ENCODE data around the gene PNMA5.
A peak's percentile ranks its signal among the peaks of the same experiment; 100 is the strongest.
"Not testable (repeated sequence)": the region's sequence is repeated elsewhere in the genome, so short reads cannot be mapped to it uniquely, and the experiment has no call there.

The PNMA5 gene

DNA sequence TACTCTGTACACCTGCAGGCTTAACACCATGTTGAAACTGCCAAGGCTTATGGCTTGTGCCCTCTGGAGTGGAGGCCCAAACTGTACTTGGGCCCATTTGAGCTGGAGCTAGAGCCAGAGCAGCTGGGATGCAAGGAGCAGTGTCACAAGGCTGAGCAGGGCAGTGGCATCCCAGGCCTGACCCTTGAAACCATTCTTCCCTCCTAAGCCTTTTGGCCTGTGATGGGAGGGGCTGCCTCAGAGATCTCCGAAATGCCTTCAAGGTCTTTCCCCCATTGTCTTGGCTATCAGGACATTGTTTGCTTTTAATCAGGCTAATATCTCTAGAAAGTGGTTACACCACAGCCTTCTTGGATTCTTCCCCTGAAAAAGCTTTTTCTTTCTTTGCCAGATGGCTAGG lies 10.9 kb upstream of the PNMA5 start:
- TF ChIP-seq Cebpa-rat (IDR thresholded peaks at IDR 0.05) = no peak

DNA sequence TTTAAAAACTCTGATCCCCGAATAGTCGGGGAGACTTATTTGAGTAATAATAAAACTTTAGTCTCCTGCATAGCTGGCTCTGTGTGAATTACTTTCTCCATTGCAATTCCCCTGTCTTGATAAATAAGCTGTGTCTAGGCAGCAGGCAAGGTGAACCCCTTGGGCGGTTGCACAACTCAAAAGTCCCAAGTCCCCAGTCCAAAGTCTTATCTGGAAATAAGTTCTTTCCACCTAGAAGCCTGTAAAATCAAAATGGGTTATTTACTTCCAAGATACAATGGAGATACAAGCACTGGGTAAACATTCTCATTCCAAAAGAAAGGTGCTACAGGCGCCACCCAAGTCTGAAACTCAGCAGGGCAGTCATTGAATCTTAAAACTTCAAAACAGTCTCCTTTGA lies 10.1 kb upstream of the PNMA5 start:
- no peaks in the 10 kb centered on the region for H3K36me3 ChIP-seq

More for the DNA sequence above, 10.9 kb upstream of the PNMA5 start:
- H3K36me3 ChIP-seq = no peaks in the 10 kb centered on the region
- peaks cover 78 to 100% (median 99%) of the 10 kb centered on the region in 11 experiments for H3K27me3 ChIP-seq
- no peak overlapping the region for H3K27ac ChIP-seq
- H3K9ac ChIP-seq = no peak overlapping the region
- H3K4me3 ChIP-seq = no peak overlapping the region
- H3K4me2 ChIP-seq = no peak overlapping the region
- H3K9me3 ChIP-seq (replicated peaks in 1 of 11) = peaks cover 8 to 76% (median 47%) of the 10 kb centered on the region in 11 experiments
- H3K4me1 ChIP-seq = no peaks in the 10 kb centered on the region
- no peaks in the 10 kb centered on the region for H4K20me1 ChIP-seq

DNA sequence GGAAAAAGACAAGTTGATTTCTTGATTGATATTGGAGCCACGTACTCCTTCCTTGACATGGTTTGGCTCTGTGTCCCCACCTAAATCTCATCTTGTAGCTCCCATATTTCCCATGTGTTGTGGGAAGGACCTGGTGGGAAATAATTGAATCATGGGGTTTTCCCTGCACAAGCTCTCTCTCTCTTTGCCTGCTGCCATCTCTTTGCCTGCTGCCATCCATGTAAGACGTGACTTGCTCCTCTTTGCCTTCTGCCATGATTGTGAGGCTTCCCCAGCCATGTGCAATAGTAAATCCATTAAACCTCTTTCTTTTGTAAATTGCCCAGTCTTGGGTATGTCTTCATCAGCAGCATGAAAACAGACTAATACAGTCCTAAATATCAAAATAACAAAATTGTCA lies 8.3 kb upstream of the PNMA5 start:
- H3K9ac ChIP-seq, H4K20me1 ChIP-seq, H3K36me3 ChIP-seq, H3K4me1 ChIP-seq, H3K4me3 ChIP-seq, H3K27ac ChIP-seq, H3K4me2 ChIP-seq: not testable (repeated sequence)
- Histone ChIP-seq H3K9me3 (replicated peaks in 1 of 11) (peaks cover 8 to 61% (median 38%) of the 10 kb centered on the region in 11 experiments), H3K27me3 (peaks cover 62 to 93% (median 92%) of the 10 kb centered on the region in 11 experiments)

More for the DNA sequence above, 10.1 kb upstream of the PNMA5 start:
- no peak overlapping the region for H3K4me3 ChIP-seq
- no peak overlapping the region for H3K9ac ChIP-seq
- H3K9me3 ChIP-seq (replicated peaks in 1 of 11) = peaks cover 8 to 76% (median 47%) of the 10 kb centered on the region in 11 experiments
- no peaks in the 10 kb centered on the region for H4K20me1 ChIP-seq
- peaks cover 78 to 100% (median 99%) of the 10 kb centered on the region in 11 experiments for H3K27me3 ChIP-seq
- H3K4me2 ChIP-seq = no peak overlapping the region
- H3K27ac ChIP-seq = no peak overlapping the region
- H3K4me1 ChIP-seq = no peaks in the 10 kb centered on the region
- TF ChIP-seq Cebpa-rat (IDR thresholded peaks at IDR 0.05) = no peak

DNA sequence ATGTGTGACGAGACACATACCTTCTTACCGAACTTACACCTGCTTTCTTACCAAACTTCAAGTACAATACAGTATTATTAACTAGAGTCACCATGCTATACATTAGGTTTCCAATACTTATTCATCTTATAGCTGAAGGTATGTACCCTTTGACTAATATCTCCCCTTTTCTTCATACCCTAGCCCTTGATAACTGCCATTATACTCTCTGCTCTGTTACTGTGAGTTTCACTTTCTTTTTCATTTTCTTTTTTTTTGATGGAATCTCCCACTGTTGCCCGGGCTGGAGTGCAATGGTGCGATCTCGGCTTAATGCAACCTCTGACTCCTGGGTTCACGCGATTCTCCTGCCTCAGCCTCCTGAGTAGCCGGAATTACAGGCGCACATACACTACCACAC lies 3.4 kb upstream of the PNMA5 start:
- peaks cover 0 to under 1% (median 0%) of the 10 kb centered on the region in 10 experiments; a peak in 1 of 20 replicates for H3K4me1 ChIP-seq
- no peaks in the 10 kb centered on the region for H3K36me3 ChIP-seq
- H3K27ac ChIP-seq = no peak overlapping the region
- no peak overlapping the region for H3K9ac ChIP-seq
- peaks cover 52 to 77% (median 64%) of the 10 kb centered on the region in 11 experiments for H3K27me3 ChIP-seq
- H3K4me2 ChIP-seq = no peak overlapping the region
- TF ChIP-seq Cebpa-rat (IDR thresholded peaks at IDR 0.05) = no peak
- peaks cover 8 to 32% (median 18%) of the 10 kb centered on the region in 11 experiments for H3K9me3 ChIP-seq (replicated peaks in 1 of 11)
- H4K20me1 ChIP-seq = no peaks in the 10 kb centered on the region; a peak in 1 of 22 replicates
- no peak overlapping the region for H3K4me3 ChIP-seq

DNA sequence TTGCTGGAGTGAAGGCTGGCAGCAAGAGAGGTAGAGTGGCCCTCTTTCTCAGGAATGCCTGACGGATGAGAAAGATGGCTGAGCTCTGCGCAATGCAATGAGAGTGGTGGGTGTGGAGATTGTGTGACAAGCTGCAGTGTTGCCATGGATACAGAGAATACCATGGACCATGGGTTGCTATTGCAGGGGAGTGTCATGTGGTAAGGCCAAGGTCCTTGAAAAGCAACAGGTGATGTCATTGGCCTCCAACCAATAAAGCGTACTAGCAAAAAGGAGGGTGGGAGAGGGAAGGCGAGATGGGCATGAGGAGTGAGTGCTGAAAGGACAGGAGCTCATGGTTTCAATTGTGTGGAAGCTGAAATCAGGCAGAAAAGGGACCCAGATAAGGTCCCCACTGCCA lies 1.8 kb downstream of the PNMA5 start:
- Histone ChIP-seq H3K27ac (no peak overlapping the region), H3K36me3 (no peaks in the 10 kb centered on the region), H3K27me3 (peaks cover 54 to 79% (median 68%) of the 10 kb centered on the region in 11 experiments), H3K4me2 (peak overlapping the region in 2 of 11 experiments; percentile 3 to 14; a peak in 2 of 22 replicates), H4K20me1 (peaks cover 0 to 7% (median 0%) of the 10 kb centered on the region in 11 experiments; a peak in 3 of 22 replicates), H3K9me3 (replicated peaks in 1 of 11) (peaks cover 0 to 17% (median 5%) of the 10 kb centered on the region in 11 experiments; a peak in 5 of 22 replicates), H3K4me1 (peaks cover 0 to 45% (median 23%) of the 10 kb centered on the region in 10 experiments; a peak in 17 of 20 replicates), H3K9ac (no peak overlapping the region), H3K4me3 (no peak overlapping the region)
- no peak for TF ChIP-seq Cebpa-rat (IDR thresholded peaks at IDR 0.05)

DNA sequence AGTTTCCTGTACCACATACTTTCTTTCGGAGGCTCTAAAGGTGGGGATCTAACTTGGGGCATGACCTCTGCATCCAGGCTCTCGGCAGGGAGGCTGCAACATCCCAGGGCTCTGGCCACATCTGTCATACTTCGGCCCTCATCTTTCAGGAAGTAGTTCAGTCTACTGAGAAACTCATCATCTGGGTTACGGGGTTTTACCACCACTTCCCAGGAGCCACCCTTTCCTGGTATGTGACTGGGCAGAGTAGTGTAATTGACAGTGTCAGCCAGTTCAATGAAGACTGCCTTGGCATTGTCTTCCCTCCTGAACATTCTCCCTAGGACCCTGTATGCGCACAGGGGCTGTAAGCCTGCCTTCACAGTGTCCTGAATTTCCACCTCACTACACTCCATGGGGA lies 2.8 kb downstream of the PNMA5 start:
- Histone ChIP-seq H3K9ac (no peak overlapping the region), H3K4me2 (peak overlapping the region in 5 of 11 experiments; percentile 1 to 79 (median 77); a peak in 8 of 22 replicates), H3K4me3 (no peak overlapping the region), H3K27me3 (peaks cover 48 to 71% (median 58%) of the 10 kb centered on the region in 11 experiments), H4K20me1 (peaks cover 0 to 7% (median 0%) of the 10 kb centered on the region in 11 experiments; a peak in 3 of 22 replicates), H3K4me1 (peaks cover 0 to 45% (median 23%) of the 10 kb centered on the region in 10 experiments; a peak in 17 of 20 replicates), H3K27ac (no peak overlapping the region), H3K9me3 (replicated peaks in 1 of 11) (peaks cover 0 to 17% (median 5%) of the 10 kb centered on the region in 11 experiments; a peak in 5 of 22 replicates), H3K36me3 (no peaks in the 10 kb centered on the region)
- TF ChIP-seq Cebpa-rat (IDR thresholded peaks at IDR 0.05) = no peak

DNA sequence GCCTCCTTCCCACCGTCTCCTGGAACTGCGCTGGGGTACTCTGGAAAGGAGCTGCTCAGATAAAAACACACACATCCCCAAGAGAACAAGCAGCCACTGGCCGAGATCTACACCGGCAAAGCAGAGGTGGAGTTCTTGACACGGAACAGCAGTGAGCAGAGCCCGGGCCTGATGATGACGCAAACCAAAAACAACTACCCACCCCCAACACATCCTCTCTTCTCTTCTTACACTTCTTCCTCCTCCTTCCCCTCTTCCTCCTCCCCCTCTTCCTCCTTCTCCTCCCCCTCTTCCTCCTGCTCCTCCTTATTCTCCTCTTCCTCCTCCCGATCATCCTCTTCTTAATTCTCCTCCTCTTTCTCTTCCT lies 4.6 kb downstream of the PNMA5 start:
- Histone ChIP-seq H3K36me3 (no peaks in the 10 kb centered on the region), H3K9me3 (replicated peaks in 1 of 11) (peaks cover 0 to 12% (median 4%) of the 10 kb centered on the region in 11 experiments; a peak in 5 of 22 replicates), H4K20me1 (peaks cover 0 to 7% (median 0%) of the 10 kb centered on the region in 11 experiments; a peak in 3 of 22 replicates), H3K4me1 (peaks cover 0 to 45% (median 23%) of the 10 kb centered on the region in 10 experiments; a peak in 17 of 20 replicates), H3K27me3 (peaks cover 42 to 54% (median 49%) of the 10 kb centered on the region in 11 experiments), H3K9ac (peak overlapping the region in 2 of 11 experiments; percentile 18 to 26; a peak in 3 of 22 replicates), H3K4me3 (no peak overlapping the region; a peak in 1 of 20 replicates), H3K4me2 (peak overlapping the region in 10 of 11 experiments; percentile 21 to 79 (median 68); a peak in 19 of 22 replicates), H3K27ac (peak overlapping the region in 9 of 11 experiments; percentile 23 to 58 (median 50); a peak in 17 of 22 replicates)
- TF ChIP-seq Cebpa-rat (IDR thresholded peaks at IDR 0.05) = no peak; a peak in 1 of 22 replicates

DNA sequence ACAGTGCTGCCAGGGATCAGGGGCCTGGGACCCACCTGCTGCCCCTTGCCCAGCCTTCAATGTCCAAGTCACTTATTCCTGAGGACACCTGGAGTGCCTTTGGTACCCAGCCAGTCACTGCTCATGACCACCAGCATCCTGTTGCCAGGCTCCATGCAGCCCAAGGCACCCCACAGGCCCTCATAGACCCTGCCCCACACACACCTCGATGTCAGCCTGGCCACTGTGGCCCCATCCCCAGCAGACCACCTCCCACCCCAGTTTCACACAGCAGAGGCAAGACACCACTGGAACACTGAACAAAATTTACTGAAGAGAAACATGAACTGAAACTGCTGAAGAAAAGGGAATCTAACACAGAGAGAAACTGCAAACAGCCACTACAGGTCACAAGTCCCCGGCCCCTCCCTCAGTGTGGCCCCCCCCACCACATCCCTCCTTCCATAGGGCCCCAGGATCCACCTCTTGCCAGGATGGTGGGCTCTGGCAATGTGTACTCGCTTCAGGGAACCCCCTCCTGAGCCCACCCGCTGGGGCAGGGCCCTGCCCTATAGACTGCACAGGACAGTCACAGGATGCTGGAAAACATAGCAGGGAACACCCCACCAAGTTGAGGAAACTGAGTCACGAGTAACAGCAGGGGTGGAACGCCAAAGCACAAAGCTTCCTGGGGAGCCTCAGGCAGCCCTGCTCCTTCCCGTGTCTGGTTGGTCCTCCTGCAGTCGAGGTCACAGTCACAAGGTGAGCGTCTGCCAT lies 5.2 kb downstream of the PNMA5 start:
- Histone ChIP-seq H3K27ac (peak overlapping the region in 9 of 11 experiments; percentile 23 to 58 (median 50); a peak in 16 of 22 replicates), H3K4me2 (peak overlapping the region in 10 of 11 experiments; percentile 21 to 79 (median 68); a peak in 19 of 22 replicates), H3K4me3 (no peak overlapping the region; a peak in 1 of 20 replicates), H3K4me1 (peaks cover 0 to 45% (median 23%) of the 10 kb centered on the region in 10 experiments; a peak in 17 of 20 replicates), H3K9ac (peak overlapping the region in 3 of 11 experiments; percentile 18 to 26 (median 19); a peak in 5 of 22 replicates), H3K9me3 (replicated peaks in 1 of 11) (peaks cover 0 to 7% (median 0%) of the 10 kb centered on the region in 11 experiments; a peak in 4 of 22 replicates), H4K20me1 (peaks cover 0 to 7% (median 0%) of the 10 kb centered on the region in 11 experiments; a peak in 3 of 22 replicates), H3K27me3 (peaks cover 42 to 51% (median 49%) of the 10 kb centered on the region in 11 experiments), H3K36me3 (no peaks in the 10 kb centered on the region)
- no peak for TF ChIP-seq Cebpa-rat (IDR thresholded peaks at IDR 0.05)

DNA sequence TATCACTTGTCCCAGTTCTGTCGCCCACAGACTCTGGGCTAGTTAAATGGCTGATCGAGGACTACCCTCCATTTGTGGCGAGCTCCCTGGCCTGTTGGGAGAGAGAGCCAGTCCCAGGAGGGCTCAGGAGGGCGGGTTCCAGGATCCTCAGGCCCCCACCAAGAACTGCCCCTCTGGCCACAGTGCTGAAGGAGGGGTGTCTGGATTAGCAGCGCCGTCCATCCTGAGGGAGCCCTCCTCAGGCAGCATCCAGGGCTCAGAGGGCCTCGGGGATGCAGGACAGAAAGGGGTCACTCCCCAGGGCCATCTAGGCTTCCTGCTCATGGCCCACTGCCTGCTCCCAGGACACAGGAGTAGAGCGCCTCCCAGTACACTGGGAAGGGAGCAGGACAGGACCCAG lies 6.1 kb downstream of the PNMA5 start:
- Histone ChIP-seq H3K9ac (no peak overlapping the region), H3K27me3 (peaks cover 49 to 59% (median 57%) of the 10 kb centered on the region in 11 experiments)

DNA sequence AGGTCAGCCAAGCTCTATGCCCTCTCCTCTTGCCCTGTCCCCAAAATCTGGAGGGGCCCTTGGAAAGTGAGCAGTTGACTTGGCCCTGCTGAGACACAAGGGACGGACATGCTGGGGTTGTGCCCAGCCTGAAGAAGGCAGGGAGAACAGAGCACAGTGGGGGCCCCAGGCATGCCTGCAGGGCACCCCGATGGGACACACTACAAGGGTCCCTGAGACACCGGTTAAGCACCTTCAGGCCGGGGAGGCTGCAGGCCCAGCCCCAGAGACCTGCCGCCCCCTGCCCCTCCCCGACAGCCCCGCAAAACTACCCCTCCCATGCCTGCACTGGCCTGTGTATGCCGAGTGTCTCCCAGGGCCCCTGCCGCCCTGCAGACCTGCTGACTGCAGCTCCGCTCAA lies 6.8 kb downstream of the PNMA5 start:
- not testable (repeated sequence) for H3K4me3 ChIP-seq

More for the DNA sequence above, 6.1 kb downstream of the PNMA5 start:
- peaks cover 0 to 45% (median 23%) of the 10 kb centered on the region in 10 experiments; a peak in 17 of 20 replicates for H3K4me1 ChIP-seq
- no peak for TF ChIP-seq Cebpa-rat (IDR thresholded peaks at IDR 0.05)
- H3K4me3 ChIP-seq = no peak overlapping the region
- H3K4me2 ChIP-seq = peak overlapping the region in 4 of 11 experiments; percentile 59 to 79 (median 78); a peak in 7 of 22 replicates
- peak overlapping the region in 1 of 11 experiments; percentile 46; a peak in 1 of 22 replicates for H3K27ac ChIP-seq
- H3K36me3 ChIP-seq = no peaks in the 10 kb centered on the region
- peaks cover 0 to 13% (median 6%) of the 10 kb centered on the region in 11 experiments; a peak in 13 of 22 replicates for H3K9me3 ChIP-seq (replicated peaks in 1 of 11)
- H4K20me1 ChIP-seq = peaks cover 0 to 7% (median 0%) of the 10 kb centered on the region in 11 experiments; a peak in 3 of 22 replicates

DNA sequence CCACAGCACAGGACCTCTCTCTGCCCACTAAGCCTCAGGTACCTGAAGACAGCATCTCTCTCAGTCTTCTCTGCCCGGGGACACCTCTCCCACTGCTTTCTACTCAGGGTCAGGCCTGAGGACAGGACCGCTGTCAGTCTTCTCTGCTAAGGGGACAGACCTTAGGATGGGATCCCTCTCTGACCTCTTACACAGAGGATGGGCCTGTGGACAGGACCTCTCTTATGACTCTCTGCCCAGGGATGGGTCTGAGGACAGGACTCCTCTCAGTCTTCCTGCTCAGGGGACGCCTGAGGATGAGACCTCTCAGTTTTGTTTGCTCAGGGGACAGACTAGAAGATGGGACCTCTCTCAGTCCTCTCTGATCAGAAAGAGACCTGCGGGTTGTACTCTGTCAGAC lies 8.5 kb downstream of the PNMA5 start:
- Histone ChIP-seq H3K27me3 (peaks cover 53 to 61% (median 59%) of the 10 kb centered on the region in 11 experiments), H3K4me1 (peaks cover 0 to 26% (median 19%) of the 10 kb centered on the region in 10 experiments; a peak in 17 of 20 replicates), H3K9me3 (replicated peaks in 1 of 11) (peaks cover 5 to 30% (median 14%) of the 10 kb centered on the region in 11 experiments; a peak in 15 of 22 replicates)
- not testable (repeated sequence) for H3K4me3 ChIP-seq, H4K20me1 ChIP-seq, H3K4me2 ChIP-seq, H3K27ac ChIP-seq, H3K9ac ChIP-seq, H3K36me3 ChIP-seq

More for the DNA sequence above, 6.8 kb downstream of the PNMA5 start:
- H3K4me2 ChIP-seq, H3K27ac ChIP-seq, H3K36me3 ChIP-seq, H3K9ac ChIP-seq, H4K20me1 ChIP-seq: not testable (repeated sequence)
- Histone ChIP-seq H3K27me3 (peaks cover 52 to 61% (median 59%) of the 10 kb centered on the region in 11 experiments), H3K4me1 (peaks cover 0 to 43% (median 23%) of the 10 kb centered on the region in 10 experiments; a peak in 17 of 20 replicates), H3K9me3 (replicated peaks in 1 of 11) (peaks cover 5 to 16% (median 12%) of the 10 kb centered on the region in 11 experiments; a peak in 15 of 22 replicates)

Data from BLaER1 treated with 17β-estradiol and CSF1 and Interleukin-3, amounts not matched to agents 10 nM and 100 nM (cell line).